Kidney (tissue), 14 donors: ENCODE measurements around the gene HTR1D. TPM values are rescaled to one million over a fixed set of nuclear protein-coding genes. Genes with fewer than 3 reads are reported as not detected.

Source experiments
- DNase-seq, 5 donors: peaks; one replicate each; pipeline ENCODE4 v3.0.0-alpha.2; 2013 to 2020
- FAIRE-seq: peaks from 2 replicates; lab custom pipeline; 2012; peaks lifted over from hg19 to GRCh38; lab: Jason Lieb, UNC
- H3K27ac ChIP-seq, 2 donors: one replicate each; pipeline ENCODE4 v1.7.0; 2013; ENCODE audit warnings: low read depth in 2 of 2, low read length in 2 of 2, inconsistent platforms in 1 of 2
- H3K27me3 ChIP-seq: one replicate; pipeline ENCODE4 v1.7.1; 2013; ENCODE audit warnings: low read length, inconsistent platforms; ENCODE audit not compliant: control insufficient read depth, insufficient read depth
- H3K36me3 ChIP-seq, 3 donors: one replicate each; pipeline versions ENCODE4 v1.7.0 to v1.7.1; 2013; ENCODE audit warnings: low read length in 3 of 3, control low read depth in 1 of 3, inconsistent platforms in 1 of 3; ENCODE audit not compliant: insufficient read depth in 3 of 3, control insufficient read depth in 2 of 3
- H3K4me1 ChIP-seq, 3 donors: one replicate each; pipeline versions ENCODE4 v1.7.0 to v1.7.1; 2013; ENCODE audit warnings: low read length in 3 of 3, inconsistent platforms in 1 of 3, low read depth in 1 of 3; ENCODE audit not compliant: control insufficient read depth in 2 of 3, insufficient read depth in 2 of 3
- H3K4me3 ChIP-seq, 3 donors: one replicate each; pipeline versions ENCODE4 v1.7.0 to v1.8.1; 2013; ENCODE audit warnings: low read length in 3 of 3, control low read depth in 1 of 3, inconsistent platforms in 1 of 3
- H3K9ac ChIP-seq, 3 donors: one replicate each; pipeline versions ENCODE4 v1.7.0 to v1.7.1; 2013; ENCODE audit warnings: low read length in 3 of 3, control low read depth in 1 of 3, inconsistent platforms in 1 of 3
- H3K9me3 ChIP-seq, 3 donors: one replicate each; pipeline versions ENCODE4 v1.7.0 to v1.7.1; 2013; ENCODE audit warnings: low read length in 3 of 3, control low read depth in 1 of 3, inconsistent platforms in 1 of 3; ENCODE audit not compliant: control insufficient read depth in 2 of 3, insufficient read depth in 1 of 3
- CTCF ChIP-seq: IDR thresholded peaks from 3 replicates; pipeline ENCODE4 v1.5.1; 2012; ENCODE audit warnings: mild to moderate bottlenecking, moderate library complexity, borderline replicate concordance; ENCODE audit not compliant: insufficient read depth; ENCODE audit errors: extremely low read depth
- intact Hi-C: fragments of 100-400 bp; cut with DNase I; formaldehyde crosslinking; loops from one replicate; pipeline ENCODE4 v1.11.1; 2022
- polyA plus RNA-seq: library from polyadenylated mRNA; stranded (reverse); fragments of 350-450 nt; fragmentation: Illumina TruSeq; extraction: RNeasy Lipid Tissue Mini Kit (QIAGEN cat#74804); gene quantifications from one replicate; pipeline ENCODE4 v1.2.3, GENCODE V29; 2014; ENCODE audit warnings: low read depth, low replicate concordance; ENCODE audit not compliant: insufficient read depth
- total RNA-seq: library from RNA; stranded (reverse); fragmentation: NEBNext Ultra II Directional; extraction: Animal tissue kit (Norgen Biotek cat#: 25700); gene quantifications from one replicate; pipeline ENCODE4 v1.2.1, GENCODE V29; 2021
- donor health status: control.
- donor health status: control.
- donor health status: control.
- donor health status: control.
- donor health status: control.
- donor health status: DM: yes; HTN: yes; CAD: no.
- donor health status: Normal renal cell carcinoma (clear cell type).

HTR1D gene
- total and polyA plus RNA-seq, 2 donors from 2014 or later = 0.09 TPM; not detected in 1

GRCh38 chr1:23198373-23198772, 18.9 kb downstream of the HTR1D start:
- no peak for DNase-seq
- Histone ChIP-seq H3K4me3 (no peak overlapping the region), H3K9ac (no peak overlapping the region), H3K27ac (no peak overlapping the region), H3K36me3 (no peaks in the 10 kb centered on the region), H3K27me3 (no peaks in the 10 kb centered on the region), H3K4me1 (no peaks in the 10 kb centered on the region), H3K9me3 (no peaks in the 10 kb centered on the region)
- TF ChIP-seq CTCF = no peak
- intact Hi-C loops = no loop called here
- FAIRE-seq = no peak

GRCh38 chr1:23196627-23197328, 20.5 kb downstream of the HTR1D start:
- DNase-seq = no peak
- H3K27ac ChIP-seq = no peak overlapping the region
- H3K4me3 ChIP-seq = no peak overlapping the region
- no peak for FAIRE-seq
- intact Hi-C loops = no loop called here
- H3K36me3 ChIP-seq = no peaks in the 10 kb centered on the region
- no peaks in the 10 kb centered on the region for H3K9me3 ChIP-seq
- TF ChIP-seq CTCF = no peak
- H3K9ac ChIP-seq = no peak overlapping the region
- no peaks in the 10 kb centered on the region for H3K27me3 ChIP-seq
- no peaks in the 10 kb centered on the region for H3K4me1 ChIP-seq

- Histone ChIP-seq H3K27me3 (no peaks in the 10 kb centered on the region), H3K4me3 (no peak overlapping the region), H3K36me3 (no peaks in the 10 kb centered on the region), H3K27ac (no peak overlapping the region), H3K9ac (no peak overlapping the region), H3K9me3 (no peaks in the 10 kb centered on the region), H3K4me1 (no peaks in the 10 kb centered on the region)
- no peak for DNase-seq
- intact Hi-C loops = no loop called here
- FAIRE-seq = no peak
- TF ChIP-seq CTCF = no peak
Measured at GRCh38 chr1:23194119-23194984, 22.9 kb downstream of the HTR1D start.
